NCI-H1417 treated with DMSO at 0.1 percent for 48 hours (cell line): Measurements from ENCODE around the gene TMED9.
"Not testable (repeated sequence)": the region's sequence is repeated elsewhere in the genome, so short reads cannot be mapped to it uniquely, and the experiment has no call there.

ENCODE experiments used
- DNase-seq: peaks from one replicate; lab custom pipeline; 2025; lab: John Stamatoyannopoulos, UW

Gene TMED9

GRCh38 chr5:177606071-177607051 lies 14.4 kb downstream of the TMED9 start:
- DNase-seq, result no peak

GRCh38 chr5:177607115-177607451 lies 15.1 kb downstream of the TMED9 start:
- no peak for DNase-seq

GRCh38 chr5:177607452-177608192 lies 15.6 kb downstream of the TMED9 start:
- DNase-seq, result no peak

GRCh38 chr5:177608243-177609075 lies 16.5 kb downstream of the TMED9 start:
- no peak for DNase-seq

- no peak for DNase-seq
Measured at GRCh38 chr5:177609076-177610059, 17.4 kb downstream of the TMED9 start.

- no peak for DNase-seq
Measured at GRCh38 chr5:177610131-177610769, 18.2 kb downstream of the TMED9 start.

GRCh38 chr5:177610770-177611445 lies 18.9 kb downstream of the TMED9 start:
- no peak for DNase-seq

GRCh38 chr5:177611446-177612214 lies 19.6 kb downstream of the TMED9 start:
- DNase-seq, result no peak

GRCh38 chr5:177612215-177612673 lies 20.2 kb downstream of the TMED9 start:
- DNase-seq, result no peak

- no peak for DNase-seq
Measured at GRCh38 chr5:177620560-177620959, 28.6 kb downstream of the TMED9 start.

- not testable (repeated sequence) for DNase-seq
Measured at GRCh38 chr5:177624172-177624571, 32.2 kb downstream of the TMED9 start.

GRCh38 chr5:177630186-177630585 lies 38.2 kb downstream of the TMED9 start:
- DNase-seq, result not testable (repeated sequence)

GRCh38 chr5:177634912-177635311 lies 42.9 kb downstream of the TMED9 start:
- not testable (repeated sequence) for DNase-seq

- DNase-seq, result not testable (repeated sequence)
Measured at GRCh38 chr5:177645462-177645861, 53.5 kb downstream of the TMED9 start.
